GM12875 (cell line): Measurements from ENCODE around the gene ANAPC16.

Source experiments
- H3K4me3 ChIP-seq: one replicate; pipeline ENCODE4 v1.5.1; 2011; ENCODE audit warnings: low read depth, low read length, control low read depth
- CTCF ChIP-seq: IDR thresholded peaks from 2 replicates; pipeline ENCODE4 v1.5.1; 2011; ENCODE audit warnings: low read depth, mild to moderate bottlenecking, control low read depth, inconsistent platforms, low read length, moderate library complexity, borderline replicate concordance; ENCODE audit not compliant: insufficient read depth

Gene ANAPC16

GRCh38 chr10:72235544-72236279 is 19.9 kb downstream of the ANAPC16 start:
- no peak overlapping the region for H3K4me3 ChIP-seq
- no peak for TF ChIP-seq CTCF

GRCh38 chr10:72238392-72239175 is 22.8 kb downstream of the ANAPC16 start:
- TF ChIP-seq CTCF, result no peak
- H3K4me3 ChIP-seq, result no peak overlapping the region

- no peak overlapping the region for H3K4me3 ChIP-seq
- TF ChIP-seq CTCF, result no peak
These were observed 23.6 kb downstream of the ANAPC16 start for GRCh38 chr10:72239409-72239808.

GRCh38 chr10:72240371-72240770 is 24.6 kb downstream of the ANAPC16 start:
- TF ChIP-seq CTCF, result no peak
- no peak overlapping the region for H3K4me3 ChIP-seq

GRCh38 chr10:72241691-72242252 is 26.0 kb downstream of the ANAPC16 start:
- no peak for TF ChIP-seq CTCF
- no peak overlapping the region for H3K4me3 ChIP-seq

- no peak for TF ChIP-seq CTCF
- H3K4me3 ChIP-seq, result no peak overlapping the region
These were observed 26.9 kb downstream of the ANAPC16 start for GRCh38 chr10:72242675-72243074.
